Adrenal gland (tissue), 5 donors: ENCODE results near the gene SHISA3.

Source experiments
- CTCF ChIP-seq, 6 experiments: fragments of 450-650 bp in 4 of 6; fragments of 200-600 bp in 2 of 6; sonication (generic) in 1 of 6; IDR thresholded peaks; 1 replicate in 5 of 6; 2 replicates in 1 of 6; pipeline versions ENCODE4 v1.5.1 to v1.8.0; 2016 to 2021; ENCODE audit warnings: antibody characterized with exemption in 6 of 6, mild to moderate bottlenecking in 2 of 6, moderate library complexity in 1 of 6
- POLR2A ChIP-seq, 2 donors: fragments of 450-650 bp; IDR thresholded peaks; one replicate each; pipeline ENCODE4 v1.6.1; 2017; ENCODE audit warnings: antibody characterized with exemption in 2 of 2, mild to moderate bottlenecking in 2 of 2, moderate library complexity in 1 of 2
- donor health status: DM: no; HTN: no; CAD: no.

- no peak for TF ChIP-seq CTCF (IDR thresholded peaks at IDR 0.05)
- TF ChIP-seq POLR2A (IDR thresholded peaks at IDR 0.05) = no peak
Observed at GRCh38 chr4:42428036-42428435, 30.7 kb downstream of the SHISA3 start.
